Endothelial cell of umbilical vein (primary cell): ENCODE data around the gene LRRC42. TPM values are rescaled to one million over a fixed set of nuclear protein-coding genes. Genes with fewer than 3 reads are reported as not detected.

Experiments
- BruUV-seq: library from RNA; stranded (reverse); fragments of 400-500 nt; replicated peaks from 2 replicates; lab custom pipeline; 2021; lab: Mats Ljungman, UMichigan
- CTCF ChIA-PET: fragments of 300-600, 350-600 bp; sonication (Branson Sonifier 250); formaldehyde crosslinking; loops from one replicate; lab custom pipeline; 2021; ENCODE audit warnings: antibody characterized with exemption, inconsistent platforms; lab: Charles Lee
- POLR2A ChIA-PET: fragments of 300-600, 350-600 bp; sonication (Branson Sonifier 250); formaldehyde crosslinking; loops from one replicate; lab custom pipeline; 2021; ENCODE audit warnings: antibody characterized with exemption, inconsistent platforms; lab: Charles Lee
- DNase-seq: peaks from one replicate; pipeline ENCODE4 v3.0.0-alpha.2; 2011; ENCODE audit warnings: low read depth, low spot score
- FAIRE-seq: peaks from 2 replicates; lab custom pipeline; 2011; peaks lifted over from hg19 to GRCh38; lab: Jason Lieb, UNC
- H2AFZ ChIP-seq: 2 replicates; pipeline ENCODE4 v1.6.0; 2012; ENCODE audit warnings: low read depth, low read length, control low read depth, inconsistent platforms
- H3K27ac ChIP-seq: 2 replicates; pipeline ENCODE4 v1.5.1; 2011; ENCODE audit warnings: low read depth, mild to moderate bottlenecking, control low read depth, low read length, moderate library complexity; ENCODE audit not compliant: insufficient read depth
- H3K27me3 ChIP-seq, 2 experiments: 2 replicates each; pipeline versions ENCODE4 v1.6.0 to v1.6.1; 2011; ENCODE audit warnings: low read length in 2 of 2, mixed read lengths in 1 of 2; ENCODE audit not compliant: control insufficient read depth in 2 of 2, insufficient read depth in 2 of 2
- H3K36me3 ChIP-seq, 2 experiments: 2 replicates in 1 of 2; 3 replicates in 1 of 2; pipeline ENCODE4 v1.5.1; 2011; ENCODE audit warnings: low read length in 2 of 2, mild to moderate bottlenecking in 1 of 2, moderate library complexity in 1 of 2; ENCODE audit not compliant: control insufficient read depth in 2 of 2, insufficient read depth in 2 of 2; ENCODE audit errors: extremely low read depth in 1 of 2
- H3K4me1 ChIP-seq: 3 replicates; pipeline ENCODE4 v1.5.1; 2011; ENCODE audit warnings: mild to moderate bottlenecking, low read length; ENCODE audit not compliant: control insufficient read depth, insufficient read depth; ENCODE audit errors: extremely low read depth
- H3K4me2 ChIP-seq: 2 replicates; pipeline ENCODE4 v1.6.1; 2011; ENCODE audit warnings: low read length, control low read depth, mixed read lengths; ENCODE audit not compliant: insufficient read depth
- H3K4me3 ChIP-seq, 3 experiments: fragments of 200-600 bp in 1 of 3; sonication (generic), shearing (Covaris generic) in 1 of 3; replicated peaks in 1 of 3; 2 replicates each; pipeline ENCODE4 v1.5.1; 2011 to 2016; ENCODE audit warnings: control low read depth in 3 of 3, low read length in 3 of 3, mild to moderate bottlenecking in 2 of 3, inconsistent platforms in 1 of 3, low read depth in 1 of 3, moderate library complexity in 1 of 3; ENCODE audit not compliant: insufficient read depth in 1 of 3
- H3K79me2 ChIP-seq: 2 replicates; pipeline ENCODE4 v1.6.0; 2012; ENCODE audit warnings: low read length, inconsistent platforms; ENCODE audit not compliant: control insufficient read depth, insufficient read depth
- H3K9ac ChIP-seq: replicated peaks from 2 replicates; pipeline ENCODE3; 2011; ENCODE audit warnings: low read length, control low read depth; ENCODE audit not compliant: insufficient read depth; ENCODE audit errors: extremely low read depth
- H3K9me1 ChIP-seq: replicated peaks from 3 replicates; pipeline ENCODE4 v1.6.0; 2011; ENCODE audit warnings: mild to moderate bottlenecking, low read length; ENCODE audit not compliant: control insufficient read depth, insufficient read depth; ENCODE audit errors: extremely low read depth
- H3K9me3 ChIP-seq: replicated peaks from 2 replicates; pipeline ENCODE4 v1.5.1; 2012; ENCODE audit warnings: low read length, inconsistent platforms; ENCODE audit not compliant: control insufficient read depth, insufficient read depth
- H4K20me1 ChIP-seq: replicated peaks from 2 replicates; pipeline ENCODE3; 2011; ENCODE audit warnings: mild to moderate bottlenecking, low read length; ENCODE audit not compliant: control insufficient read depth, insufficient read depth; ENCODE audit errors: extremely low read depth
- EZH2 ChIP-seq: IDR thresholded peaks from 2 replicates; pipeline ENCODE4 v1.6.1; 2012; ENCODE audit warnings: borderline replicate concordance, low read depth, mild to moderate bottlenecking, moderate library complexity, low read length, inconsistent platforms; ENCODE audit not compliant: severe bottlenecking
- FOS ChIP-seq: IDR thresholded peaks from 2 replicates; pipeline ENCODE4 v1.6.1; 2011; ENCODE audit warnings: mild to moderate bottlenecking, low read length, moderate library complexity, borderline replicate concordance; ENCODE audit not compliant: insufficient read depth
- GATA2 ChIP-seq: IDR thresholded peaks from 2 replicates; pipeline ENCODE4 v1.7.0; 2011; ENCODE audit warnings: low read depth, mild to moderate bottlenecking, moderate library complexity, mixed read lengths, low read length; ENCODE audit not compliant: insufficient read length, insufficient read depth
- JUN ChIP-seq: IDR thresholded peaks from 2 replicates; pipeline ENCODE4 v1.6.1; 2011; ENCODE audit warnings: borderline replicate concordance, low read depth; ENCODE audit not compliant: insufficient read length, insufficient read depth
- MAX ChIP-seq: IDR thresholded peaks from 2 replicates; pipeline ENCODE4 v1.6.1; 2011; ENCODE audit not compliant: insufficient read depth, insufficient read length
- MYC ChIP-seq: IDR thresholded peaks from one replicate; pipeline ENCODE4 v1.6.1; 2011; ENCODE audit warnings: mild to moderate bottlenecking, low read depth, low read length
- POLR2A ChIP-seq: IDR thresholded peaks from 2 replicates; pipeline ENCODE4 v1.6.1; 2012; ENCODE audit warnings: low read depth, mild to moderate bottlenecking, control low read depth, low read length
- POLR2AphosphoS5 ChIP-seq: IDR thresholded peaks from 2 replicates; pipeline ENCODE4 v1.6.1; 2012; ENCODE audit warnings: low read depth, mild to moderate bottlenecking, control low read depth, low read length, moderate library complexity; ENCODE audit not compliant: insufficient read depth
- dilution Hi-C: fragments of 300-500 bp; cut with MboI; formaldehyde crosslinking; loops from one replicate; pipeline ENCODE4 v1.15.0; 2019; ENCODE audit warnings: low sequenced_read_pairs; ENCODE audit not compliant: extremely low pct_ligation_motif_present
- intact Hi-C: fragments of 100-400 bp; cut with micrococcal nuclease; formaldehyde crosslinking; loops from one replicate; pipeline ENCODE4 v1.10.0; 2022
- polyA plus RNA-seq, 4 experiments: library from polyadenylated mRNA; depleted of rRNA in 3 of 4; stranded (reverse) in 3 of 4; unstranded in 1 of 4; fragments of >200 nt; gene quantifications; 2 replicates each; pipeline versions ENCODE4 v1.2.1 to v1.2.3, GENCODE V29; 2011 to 2012; ENCODE audit warnings: missing spikeins in 1 of 4
- total RNA-seq: library from RNA; stranded (reverse); gene quantifications from 2 replicates; pipeline ENCODE4 v1.2.3, GENCODE V29; 2021
- TF ChIP-seq, protein P1 (sequence below), 2 donors: IDR thresholded peaks; 1 replicate in 1 of 2; 2 replicates in 1 of 2; pipeline ENCODE4 v1.5.1; 2011; ENCODE audit warnings: low read length in 2 of 2, mild to moderate bottlenecking in 2 of 2, moderate library complexity in 2 of 2, control low read depth in 1 of 2, inconsistent platforms in 1 of 2, low read depth in 1 of 2; ENCODE audit not compliant: insufficient read depth in 1 of 2; ENCODE audit errors: extremely low read depth in 1 of 2

LRRC42 gene
- total and polyA plus RNA-seq, 2 donors (not counting 3 experiments of a cell fraction or from before 2014, with no cell fraction given), result 25.3 to 26.1 TPM

DNA sequence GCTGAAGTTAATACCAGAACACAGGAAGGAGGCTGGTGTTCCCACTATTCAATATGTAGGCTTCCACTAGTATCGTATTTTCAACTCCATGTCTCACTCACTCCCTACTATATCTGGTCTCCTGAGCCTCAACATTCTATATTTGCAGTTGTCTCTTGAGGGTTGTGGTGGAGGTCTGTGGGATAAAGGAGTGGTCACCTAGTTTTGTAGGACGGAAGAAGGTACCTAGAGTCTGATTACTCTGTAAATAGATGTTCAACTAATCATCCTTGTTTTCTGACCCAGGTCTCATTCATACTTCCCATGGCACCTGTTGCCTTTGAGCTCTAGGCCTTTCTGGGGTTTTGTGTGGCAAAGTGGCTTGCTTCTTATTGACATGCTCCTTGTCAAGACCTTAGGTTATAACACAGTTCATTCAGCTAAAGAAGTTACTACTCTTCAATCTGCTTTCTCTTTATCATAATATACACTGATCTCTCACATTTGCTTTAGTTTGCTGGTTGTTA lies 18.7 kb upstream of the LRRC42 start:
- FAIRE-seq, result no peak
- CTCF ChIA-PET, result interaction anchor here (1.1 kb wide), 1 partner anchor 18 kb away, joined by 4 read pairs; the partner anchor contains the start of gene IFT25
- dilution Hi-C loops, result no loop called here

More for the DNA sequence above, 18.7 kb upstream of the LRRC42 start:
- intact Hi-C loops, result no loop called here
- Histone ChIP-seq H3K4me2 (no peak overlapping the region), H3K9me1 (no peaks in the 10 kb centered on the region), H3K9ac (no peak overlapping the region), H3K36me3 (peaks cover under 1 to 7% of the 10 kb centered on the region in 2 experiments), H3K4me1 (no peaks in the 10 kb centered on the region), H3K27me3 (no peaks in the 10 kb centered on the region), H2AFZ (no peak overlapping the region), H4K20me1 (no peaks in the 10 kb centered on the region), H3K27ac (no peak overlapping the region), H3K9me3 (no peaks in the 10 kb centered on the region), H3K4me3 (no peak overlapping the region), H3K79me2 (no peaks in the 10 kb centered on the region)
- DNase-seq, result no peak
- TF ChIP-seq EZH2 (no peak), POLR2AphosphoS5 (no peak), POLR2A (no peak), MYC (no peak), JUN (no peak), FOS (no peak), GATA2 (no peak), MAX (no peak)
- TF ChIP-seq, protein P1, sequence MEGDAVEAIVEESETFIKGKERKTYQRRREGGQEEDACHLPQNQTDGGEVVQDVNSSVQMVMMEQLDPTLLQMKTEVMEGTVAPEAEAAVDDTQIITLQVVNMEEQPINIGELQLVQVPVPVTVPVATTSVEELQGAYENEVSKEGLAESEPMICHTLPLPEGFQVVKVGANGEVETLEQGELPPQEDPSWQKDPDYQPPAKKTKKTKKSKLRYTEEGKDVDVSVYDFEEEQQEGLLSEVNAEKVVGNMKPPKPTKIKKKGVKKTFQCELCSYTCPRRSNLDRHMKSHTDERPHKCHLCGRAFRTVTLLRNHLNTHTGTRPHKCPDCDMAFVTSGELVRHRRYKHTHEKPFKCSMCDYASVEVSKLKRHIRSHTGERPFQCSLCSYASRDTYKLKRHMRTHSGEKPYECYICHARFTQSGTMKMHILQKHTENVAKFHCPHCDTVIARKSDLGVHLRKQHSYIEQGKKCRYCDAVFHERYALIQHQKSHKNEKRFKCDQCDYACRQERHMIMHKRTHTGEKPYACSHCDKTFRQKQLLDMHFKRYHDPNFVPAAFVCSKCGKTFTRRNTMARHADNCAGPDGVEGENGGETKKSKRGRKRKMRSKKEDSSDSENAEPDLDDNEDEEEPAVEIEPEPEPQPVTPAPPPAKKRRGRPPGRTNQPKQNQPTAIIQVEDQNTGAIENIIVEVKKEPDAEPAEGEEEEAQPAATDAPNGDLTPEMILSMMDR (IDR thresholded peaks at IDR 0.05; ENCODE audit: extremely low read depth in 1 of 2, insufficient read depth in 1 of 2, low read depth in 1 of 2, low read length in 2 of 2), result no peak
- POLR2A ChIA-PET, result no interaction called here
- BruUV-seq, result no TSS peak
